Adipose tissue (tissue), 3 donors: ENCODE results near the gene FAM200A. TPM values are rescaled to one million over a fixed set of nuclear protein-coding genes. Genes with fewer than 3 reads are reported as not detected.
"Not testable (repeated sequence)": the region's sequence is repeated elsewhere in the genome, so short reads cannot be mapped to it uniquely, and the experiment has no call there.

ENCODE experiments used
- H3K27ac ChIP-seq: one replicate; pipeline ENCODE4 v1.5.1; 2013; ENCODE audit warnings: low read depth, low read length
- WGBS, 3 donors: extraction: QIAGEN DNeasy Blood & Tissue Kit; methylation state at CpG; one replicate each; pipeline ENCODE4 v1.1.7; 2013; 5-methylcytosine and 5-hydroxymethylcytosine counted together
- polyA plus RNA-seq, 3 donors: library from polyadenylated mRNA; stranded (reverse); fragments of 200-250 nt; gene quantifications; one replicate each; pipeline ENCODE4 v1.2.3, GENCODE V29; 2013
- donor health status: healthy with polysubstance abuse.
- donor health status: Bipolar disorder and iron deficiency.
- donor health status: healthy.

Gene FAM200A
- 1 to 10 TPM; 1.7 to 5.7 (median 2.3) TPM for polyA plus RNA-seq

GRCh38 chr7:99551767-99552463, at the start of gene FAM200A:
Gene FAM200A, minus strand, starts transcription at chr7:99552114. Its CDS starts 3,707 bp downstream, at chr7:99548407.
- 0 to 1% (median 1%) methylated on average over 36 to 37 of the region's 37 CpGs for WGBS, 3 donors
- H3K27ac ChIP-seq, result no peak within 1 kb of the TSS

- WGBS, 3 donors, result 72 to 82% (median 75%) methylated on average over 4 of the region's 4 CpGs
- H3K27ac ChIP-seq, result no peak overlapping the region
These were observed 47.9 kb upstream of the FAM200A start for GRCh38 chr7:99599836-99600235.

GRCh38 chr7:99597762-99598501, 46.0 kb upstream of the FAM200A start, which contains the start of gene TMEM225B:
Gene TMEM225B, plus strand, starts transcription at chr7:99598267. Its CDS starts 6,122 bp downstream, at chr7:99604389.
- 66 to 74% (median 68%) methylated on average over 24 to 34 of the region's 34 CpGs for WGBS, 3 donors
- H3K27ac ChIP-seq, result no peak within 1 kb of the TSS

- WGBS, 3 donors, result 83 to 86% (median 85%) methylated on average over 1 of the region's 1 CpG
- H3K27ac ChIP-seq, result no peak overlapping the region
These were observed 44.6 kb upstream of the FAM200A start for GRCh38 chr7:99596408-99596955.

GRCh38 chr7:99594948-99595745, 43.2 kb upstream of the FAM200A start:
- H3K27ac ChIP-seq, result no peak overlapping the region
- 82 to 85% (median 84%) methylated on average over 7 of the region's 7 CpGs for WGBS, 3 donors

GRCh38 chr7:99588868-99589267, 37.0 kb upstream of the FAM200A start:
- whole genome bisulfite sequencing, 3 donors, result 79 to 89% (median 82%) methylated on average over 3 of the region's 3 CpGs
- no peak overlapping the region for H3K27ac ChIP-seq

GRCh38 chr7:99580778-99581332, 28.9 kb upstream of the FAM200A start:
- not testable (repeated sequence) for H3K27ac ChIP-seq
- WGBS, 3 donors, result 55 to 62% (median 59%) methylated on average over 4 of the region's 4 CpGs

GRCh38 chr7:99579956-99580777, 28.3 kb upstream of the FAM200A start:
- WGBS, 3 donors, result 1% methylated on average over 54 of the region's 54 CpGs
- no peak overlapping the region for H3K27ac ChIP-seq

- 41 to 50% (median 41%) methylated on average over 10 of the region's 10 CpGs for WGBS, 3 donors
These were observed 27.5 kb upstream of the FAM200A start for GRCh38 chr7:99579281-99579955.

GRCh38 chr7:99576251-99576650, 24.3 kb upstream of the FAM200A start:
- H3K27ac ChIP-seq, result no peak overlapping the region
- WGBS, 3 donors, result 62 to 72% (median 70%) methylated on average over 3 of the region's 3 CpGs

More at GRCh38 chr7:99579281-99579955, 27.5 kb upstream of the FAM200A start:
- H3K27ac ChIP-seq, result no peak overlapping the region

- H3K27ac ChIP-seq, result no peak overlapping the region
- 94 to 97% (median 94%) methylated on average over 1 of the region's 1 CpG for WGBS, 3 donors
These were observed 21.3 kb upstream of the FAM200A start for GRCh38 chr7:99573257-99573656.

- H3K27ac ChIP-seq, result no peak overlapping the region
- WGBS, 3 donors, result 97 to 98% (median 98%) methylated on average over 3 of the region's 3 CpGs
These were observed 19.9 kb upstream of the FAM200A start for GRCh38 chr7:99571768-99572167.

GRCh38 chr7:99568770-99569169, 16.9 kb upstream of the FAM200A start:
- H3K27ac ChIP-seq, result not testable (repeated sequence)
- WGBS, 3 donors, result 94 to 97% (median 96%) methylated on average over 7 of the region's 7 CpGs

GRCh38 chr7:99563650-99564049, 11.7 kb upstream of the FAM200A start:
- no peak overlapping the region for H3K27ac ChIP-seq
- WGBS, 3 donors, result 84 to 91% (median 88%) methylated on average over 10 of the region's 10 CpGs

- H3K27ac ChIP-seq, result no peak overlapping the region
- 42 to 55% (median 50%) methylated on average over 2 of the region's 2 CpGs for WGBS, 3 donors
These were observed 10.9 kb upstream of the FAM200A start for GRCh38 chr7:99562832-99563231.

GRCh38 chr7:99562114-99562784, 10.3 kb upstream of the FAM200A start:
- no peak overlapping the region for H3K27ac ChIP-seq
- 79 to 87% (median 85%) methylated on average over 9 of the region's 9 CpGs for WGBS, 3 donors

GRCh38 chr7:99561737-99562051, 9.8 kb upstream of the FAM200A start:
- WGBS, 3 donors, result 82 to 94% (median 94%) methylated on average over 2 of the region's 2 CpGs
- H3K27ac ChIP-seq, result no peak overlapping the region
